Neuronal stem cell (in vitro differentiated cells): ENCODE results near the gene KLHDC7B.

ENCODE experiments used
- DNase-seq: peaks from one replicate; pipeline ENCODE4 v3.0.0-alpha.2; 2013; ENCODE audit warnings: low spot score
- H2AFZ ChIP-seq: one replicate; pipeline ENCODE4 v1.6.1; 2013; ENCODE audit warnings: mild to moderate bottlenecking, low read length, inconsistent platforms
- H2AK5ac ChIP-seq: 2 replicates; pipeline ENCODE4 v1.6.1; 2013; ENCODE audit warnings: low read depth, mild to moderate bottlenecking, inconsistent platforms, low read length, moderate library complexity, mixed read lengths
- H2BK120ac ChIP-seq: 2 replicates; pipeline ENCODE4 v1.6.1; 2013; ENCODE audit warnings: low read depth, mild to moderate bottlenecking, inconsistent platforms, low read length, moderate library complexity, mixed read lengths
- H2BK12ac ChIP-seq: one replicate; pipeline ENCODE4 v1.6.1; 2013; ENCODE audit warnings: low read length, inconsistent platforms
- H2BK15ac ChIP-seq: 2 replicates; pipeline ENCODE4 v1.6.1; 2013; ENCODE audit warnings: mild to moderate bottlenecking, low read length, inconsistent platforms, mixed read lengths
- H2BK5ac ChIP-seq: one replicate; pipeline ENCODE4 v1.6.1; 2013; ENCODE audit warnings: inconsistent platforms, mild to moderate bottlenecking, low read length, moderate library complexity
- H3K14ac ChIP-seq: one replicate; pipeline ENCODE4 v1.6.1; 2013; ENCODE audit warnings: low read length, inconsistent platforms
- H3K18ac ChIP-seq: 2 replicates; pipeline ENCODE4 v1.6.1; 2013; ENCODE audit warnings: low read length, inconsistent platforms
- H3K23ac ChIP-seq: 2 replicates; pipeline ENCODE4 v1.6.1; 2013; ENCODE audit warnings: low read depth, mild to moderate bottlenecking, mixed read lengths, low read length, inconsistent platforms; ENCODE audit not compliant: poor library complexity
- H3K27ac ChIP-seq: replicated peaks from 3 replicates; pipeline ENCODE4 v1.5.1; 2013; ENCODE audit warnings: low read length, inconsistent platforms
- H3K27me3 ChIP-seq, 3 experiments: 2 replicates each; pipeline ENCODE4 v1.6.1; 2013; ENCODE audit warnings: low read length in 3 of 3, mild to moderate bottlenecking in 2 of 3, inconsistent platforms in 1 of 3, low read depth in 1 of 3, mixed read lengths in 1 of 3, moderate library complexity in 1 of 3; ENCODE audit not compliant: control insufficient read depth in 3 of 3, insufficient read depth in 3 of 3
- H3K36me3 ChIP-seq, 2 donors: replicated peaks in 1 of 2; 2 replicates each; pipeline ENCODE4 v1.6.1; 2013; ENCODE audit warnings: low read length in 2 of 2; ENCODE audit not compliant: control insufficient read depth in 2 of 2, insufficient read depth in 2 of 2
- H3K4ac ChIP-seq: 2 replicates; pipeline ENCODE4 v1.6.1; 2013; ENCODE audit warnings: inconsistent platforms, mild to moderate bottlenecking, low read length, moderate library complexity
- H3K4me1 ChIP-seq, 2 donors: 1 replicate in 1 of 2; 2 replicates in 1 of 2; pipeline ENCODE4 v1.6.1; 2013; ENCODE audit warnings: low read length in 2 of 2, low read depth in 1 of 2; ENCODE audit not compliant: control insufficient read depth in 2 of 2, insufficient read depth in 1 of 2
- H3K4me2 ChIP-seq: one replicate; pipeline ENCODE4 v1.6.1; 2013; ENCODE audit warnings: mild to moderate bottlenecking, low read length, inconsistent platforms; ENCODE audit not compliant: insufficient read depth, poor library complexity, severe bottlenecking
- H3K4me3 ChIP-seq, 2 donors: 2 replicates each; pipeline ENCODE4 v1.5.1; 2013; ENCODE audit warnings: low read length in 2 of 2, mild to moderate bottlenecking in 2 of 2, inconsistent platforms in 1 of 2, moderate library complexity in 1 of 2
- H3K79me1 ChIP-seq: one replicate; pipeline ENCODE4 v1.6.1; 2013; ENCODE audit warnings: low read depth, mild to moderate bottlenecking, inconsistent platforms, low read length, moderate library complexity
- H3K9ac ChIP-seq: one replicate; pipeline ENCODE4 v1.6.1; 2013; ENCODE audit warnings: mild to moderate bottlenecking, low read depth, low read length, inconsistent platforms; ENCODE audit not compliant: poor library complexity
- H3K9me3 ChIP-seq, 2 donors: replicated peaks in 1 of 2; 2 replicates each; pipeline versions ENCODE3 to v1.6.1; 2013; ENCODE audit warnings: low read length in 2 of 2, mild to moderate bottlenecking in 2 of 2, inconsistent platforms in 1 of 2, low read depth in 1 of 2, mixed read lengths in 1 of 2, moderate library complexity in 1 of 2; ENCODE audit not compliant: control insufficient read depth in 2 of 2, insufficient read depth in 1 of 2
- H4K8ac ChIP-seq: one replicate; pipeline ENCODE4 v1.6.1; 2013; ENCODE audit warnings: low read depth, mild to moderate bottlenecking, inconsistent platforms, low read length, moderate library complexity
- H4K91ac ChIP-seq: one replicate; pipeline ENCODE4 v1.6.1; 2013; ENCODE audit warnings: low read length, low read depth, mild to moderate bottlenecking, inconsistent platforms; ENCODE audit not compliant: poor library complexity
- WGBS, 2 donors: extraction: QIAGEN DNeasy Blood & Tissue Kit; methylation state at CpG; one replicate each; pipeline ENCODE4 v1.1.7; 2013; ENCODE audit warnings: missing lambda C conversion rate in 2 of 2, mixed read lengths in 1 of 2; ENCODE audit not compliant: insufficient read length in 2 of 2, insufficient replicate concordance in 1 of 2; ENCODE audit errors: extremely low coverage in 2 of 2; 5-methylcytosine and 5-hydroxymethylcytosine counted together

The KLHDC7B gene

DNA sequence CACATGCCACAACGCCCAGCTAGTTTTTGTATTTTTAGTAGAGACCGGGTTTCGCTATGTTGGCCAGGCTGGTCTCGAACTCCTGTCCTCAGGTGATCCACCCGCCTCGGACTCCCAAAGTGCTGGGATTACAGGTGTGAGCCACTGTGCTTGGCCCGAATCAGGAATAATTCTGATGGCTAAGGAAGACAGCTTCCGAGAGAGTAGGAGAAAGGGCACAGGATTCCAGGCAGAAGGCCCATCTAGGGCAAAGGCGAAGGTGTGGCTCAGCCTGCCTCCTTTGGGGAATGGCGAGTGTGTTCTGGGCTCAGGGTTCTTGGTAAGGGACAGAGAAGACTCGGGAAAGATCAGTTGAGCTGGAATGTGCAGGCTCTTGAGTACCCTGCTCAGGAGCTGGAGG is 18.6 kb downstream of the KLHDC7B start:
- no peak overlapping the region for H3K4ac ChIP-seq
- no peak for DNase-seq
- WGBS, 2 donors: no CpG with 5 or more reads among the region's 11 CpGs
- H3K4me2 ChIP-seq: no peak overlapping the region
- no peak overlapping the region for H3K27ac ChIP-seq
- H3K14ac ChIP-seq: no peak overlapping the region
- no peak overlapping the region for H3K4me3 ChIP-seq
- H2AK5ac ChIP-seq: no peak overlapping the region
- H3K9me3 ChIP-seq: no peaks in the 10 kb centered on the region
- no peak overlapping the region for H2BK12ac ChIP-seq
- H4K8ac ChIP-seq: no peak overlapping the region
- H2AFZ ChIP-seq: no peak overlapping the region
- no peak overlapping the region for H2BK15ac ChIP-seq
- H3K18ac ChIP-seq: no peak overlapping the region
- no peak overlapping the region for H2BK120ac ChIP-seq
- H3K27me3 ChIP-seq: peaks cover 0 to 15% (median 6%) of the 10 kb centered on the region in 3 experiments
- H3K36me3 ChIP-seq: peaks cover 11 to 18% of the 10 kb centered on the region in 2 donors
- no peak overlapping the region for H2BK5ac ChIP-seq
- no peak overlapping the region for H3K23ac ChIP-seq
- H3K9ac ChIP-seq: no peak overlapping the region
- H3K4me1 ChIP-seq: peaks cover 0 to 5% of the 10 kb centered on the region in 2 donors
- H3K79me1 ChIP-seq: peaks cover 2% of the 10 kb centered on the region
- H4K91ac ChIP-seq: no peak overlapping the region

DNA sequence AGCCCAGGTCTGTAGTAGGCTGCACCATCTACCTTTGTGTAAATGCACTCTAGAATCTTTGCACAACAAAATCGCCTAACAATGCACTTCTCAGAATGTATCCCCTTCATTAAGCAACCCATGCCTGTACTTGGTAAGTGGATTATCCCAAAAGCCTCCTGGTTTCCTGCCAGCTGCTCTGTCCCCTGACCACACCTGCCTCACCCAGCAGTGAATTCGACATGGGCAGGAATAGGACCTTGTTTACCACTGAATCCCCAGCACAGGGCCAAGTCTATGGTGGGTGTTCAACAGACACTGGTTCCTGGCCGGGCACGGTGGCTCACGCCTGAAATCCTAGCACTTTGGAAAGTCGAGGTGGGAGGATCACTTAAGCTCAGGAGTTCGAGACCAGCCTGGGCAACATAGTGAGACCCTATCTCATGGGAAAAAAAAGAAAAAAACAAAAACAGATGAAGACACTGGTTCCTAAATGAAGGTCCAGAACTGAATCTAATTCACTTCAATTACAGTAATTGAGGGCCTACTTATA is 22.1 kb downstream of the KLHDC7B start:
- Histone ChIP-seq H2BK15ac (no peak overlapping the region), H3K4me3 (no peak overlapping the region), H2BK120ac (no peak overlapping the region), H3K23ac (no peak overlapping the region), H3K18ac (no peak overlapping the region), H3K9me3 (no peaks in the 10 kb centered on the region), H2BK12ac (no peak overlapping the region), H2BK5ac (no peak overlapping the region), H3K9ac (no peak overlapping the region), H2AFZ (no peak overlapping the region), H3K14ac (no peak overlapping the region), H3K4me1 (peaks cover 0 to 5% of the 10 kb centered on the region in 2 donors), H2AK5ac (no peak overlapping the region), H4K8ac (no peak overlapping the region), H3K4me2 (no peak overlapping the region), H3K79me1 (no peaks in the 10 kb centered on the region), H3K27ac (no peak overlapping the region), H3K4ac (no peak overlapping the region), H3K27me3 (peaks cover 0 to 6% (median 0%) of the 10 kb centered on the region in 3 experiments), H3K36me3 (peaks cover 41 to 53% of the 10 kb centered on the region in 2 donors), H4K91ac (no peak overlapping the region)
- no CpG with 5 or more reads among the region's 7 CpGs for WGBS, 2 donors
- no peak for DNase-seq

DNA sequence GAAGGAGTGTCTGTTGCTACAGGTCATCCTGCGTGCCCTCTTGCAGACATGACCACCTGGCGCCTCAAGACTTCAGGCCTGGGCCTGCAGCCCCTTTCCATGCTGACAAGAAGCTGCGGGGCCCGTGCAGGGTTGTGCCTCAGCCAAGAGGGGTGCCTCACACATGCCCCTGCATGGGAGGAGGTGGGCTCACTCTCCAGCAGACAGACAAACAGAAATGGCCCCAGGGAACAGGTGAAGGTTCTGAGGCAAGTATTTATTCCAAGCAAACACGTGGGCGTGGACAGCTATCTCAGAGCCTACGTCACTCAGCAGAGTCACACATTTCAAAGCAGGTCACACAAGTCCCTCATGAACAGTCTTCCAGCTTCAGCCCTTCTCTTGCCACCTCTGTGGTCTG is 22.9 kb downstream of the KLHDC7B start:
- Histone ChIP-seq H3K4me2 (no peak overlapping the region), H2BK15ac (no peak overlapping the region), H3K18ac (no peak overlapping the region), H3K23ac (no peak overlapping the region), H4K8ac (no peak overlapping the region), H3K4ac (no peak overlapping the region), H3K27ac (no peak overlapping the region), H2AK5ac (no peak overlapping the region), H3K27me3 (peaks cover 0 to 4% (median 0%) of the 10 kb centered on the region in 3 experiments), H3K79me1 (no peaks in the 10 kb centered on the region), H3K4me1 (peaks cover 0 to 2% of the 10 kb centered on the region in 2 donors), H2BK12ac (no peak overlapping the region), H2BK5ac (no peak overlapping the region), H4K91ac (no peak overlapping the region), H3K14ac (peak overlapping the region; percentile 17), H2AFZ (no peak overlapping the region), H3K9me3 (no peaks in the 10 kb centered on the region), H3K9ac (no peak overlapping the region), H3K36me3 (peaks cover 46 to 61% of the 10 kb centered on the region in 2 donors), H2BK120ac (no peak overlapping the region), H3K4me3 (no peak overlapping the region)
- no peak for DNase-seq
- no CpG with 5 or more reads among the region's 7 CpGs for WGBS, 2 donors

DNA sequence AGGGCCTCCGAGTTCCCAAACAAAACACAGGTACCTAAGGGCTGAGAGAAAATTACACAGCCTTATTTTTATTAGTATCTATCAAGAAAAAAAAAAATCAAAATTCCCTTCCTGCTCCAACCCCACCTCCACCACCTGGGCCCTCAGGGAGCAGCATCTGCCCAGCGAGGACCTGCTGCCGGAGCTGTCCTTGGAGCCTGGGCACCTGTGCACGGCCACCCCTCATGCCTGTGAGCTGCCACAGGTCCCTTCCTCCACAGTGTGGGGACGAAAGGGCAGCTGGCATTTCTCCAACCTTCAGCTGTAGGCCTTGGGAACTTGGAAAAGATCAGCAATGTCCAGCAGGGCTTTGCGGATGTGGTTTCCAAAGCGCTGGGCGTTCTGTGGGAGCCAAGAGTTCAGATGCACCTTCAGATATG is 23.4 kb downstream of the KLHDC7B start:
- H2BK15ac ChIP-seq: no peak overlapping the region
- no peak for DNase-seq
- H3K18ac ChIP-seq: no peak overlapping the region
- no peak overlapping the region for H3K4me3 ChIP-seq
- peak overlapping the region; percentile 82 for H4K8ac ChIP-seq
- H3K27me3 ChIP-seq: peaks cover 0 to 4% (median 0%) of the 10 kb centered on the region in 3 experiments
- no peak overlapping the region for H2BK12ac ChIP-seq
- H3K9ac ChIP-seq: no peak overlapping the region
- no peak overlapping the region for H2BK5ac ChIP-seq
- no peaks in the 10 kb centered on the region for H3K4me1 ChIP-seq
- H3K27ac ChIP-seq: no peak overlapping the region
- H3K36me3 ChIP-seq: peaks cover 49 to 65% of the 10 kb centered on the region in 2 donors
- no peak overlapping the region for H4K91ac ChIP-seq
- H3K14ac ChIP-seq: peak overlapping the region; percentile 56
- no peak overlapping the region for H3K4ac ChIP-seq
- H2AK5ac ChIP-seq: no peak overlapping the region
- no peak overlapping the region for H2BK120ac ChIP-seq
- peaks cover under 1% of the 10 kb centered on the region for H3K79me1 ChIP-seq
- no peak overlapping the region for H2AFZ ChIP-seq
- H3K23ac ChIP-seq: no peak overlapping the region
- WGBS, 2 donors: no CpG with 5 or more reads among the region's 8 CpGs
- no peak overlapping the region for H3K4me2 ChIP-seq
- no peaks in the 10 kb centered on the region for H3K9me3 ChIP-seq
